MCF 10A (cell line): ENCODE data around the gene RALA. TPM values are rescaled to one million over a fixed set of nuclear protein-coding genes. Genes with fewer than 3 reads are reported as not detected.

Source experiments
- Bru-seq: library from RNA; stranded (reverse); fragments of 400-500 nt; gene quantifications from one replicate; lab custom pipeline; 2021; lab: Mats Ljungman, UMichigan
- BruChase-seq, 2 experiments: library from RNA; stranded (reverse); fragments of 400-500 nt; gene quantifications; one replicate each; lab custom pipeline; 2021; lab: Mats Ljungman, UMichigan
- BruUV-seq: library from RNA; stranded (reverse); fragments of 400-500 nt; replicated peaks from 2 replicates; lab custom pipeline; 2021; lab: Mats Ljungman, UMichigan
- CTCF ChIA-PET: fragments of 300-600 bp; sonication (Branson Sonifier 250); formaldehyde crosslinking; extraction: SDS; loops from one replicate; lab custom pipeline; 2021; ENCODE audit warnings: antibody characterized with exemption, inconsistent platforms; lab: Yijun Ruan, JAX
- POLR2A ChIA-PET: fragments of 300-600, 350-650 bp; sonication (Branson Sonifier 250); formaldehyde crosslinking; extraction: SDS; loops from one replicate; lab custom pipeline; 2020; ENCODE audit warnings: antibody characterized with exemption, inconsistent platforms; lab: Yijun Ruan, JAX
- DNase-seq: peaks from one replicate; pipeline ENCODE4 v3.0.0-alpha.2; 2018; ENCODE audit not compliant: unreplicated experiment
- H3K27ac Mint-ChIP-seq: one replicate; pipeline ENCODE4 v1.8.0; 2022; ENCODE audit warnings: mild to moderate bottlenecking, low read depth, mixed read lengths; ENCODE audit not compliant: unreplicated experiment
- H3K27me3 Mint-ChIP-seq: one replicate; pipeline ENCODE4 v1.8.0; 2022; ENCODE audit warnings: mixed read lengths; ENCODE audit not compliant: insufficient read depth, unreplicated experiment
- H3K36me3 Mint-ChIP-seq: one replicate; pipeline ENCODE4 v1.8.0; 2022; ENCODE audit warnings: mild to moderate bottlenecking, moderate library complexity, mixed read lengths; ENCODE audit not compliant: insufficient read depth, unreplicated experiment
- H3K4me1 Mint-ChIP-seq: one replicate; pipeline ENCODE4 v1.8.0; 2022; ENCODE audit warnings: mixed read lengths; ENCODE audit not compliant: insufficient read depth, unreplicated experiment
- H3K4me3 Mint-ChIP-seq: one replicate; pipeline ENCODE4 v1.8.0; 2022; ENCODE audit warnings: mild to moderate bottlenecking, moderate library complexity, mixed read lengths; ENCODE audit not compliant: unreplicated experiment
- H3K9me3 Mint-ChIP-seq: one replicate; pipeline ENCODE4 v1.8.0; 2022; ENCODE audit warnings: mixed read lengths; ENCODE audit not compliant: unreplicated experiment
- CTCF ChIP-seq: fragments of 200-600 bp; IDR thresholded peaks from one replicate; pipeline ENCODE4 v1.8.0; 2022; ENCODE audit warnings: antibody characterized with exemption, mild to moderate bottlenecking; ENCODE audit not compliant: unreplicated experiment
- intact Hi-C: fragments of 100-400 bp; cut with micrococcal nuclease; formaldehyde crosslinking; loops from 2 replicates; pipeline ENCODE4 v1.14.1; 2022
- long read RNA-seq: library from polyadenylated mRNA; stranded (forward); transcript quantifications from one replicate; pipeline ENCODE4 v2.0.0, GENCODE V29; 2022
- total RNA-seq: library from RNA; stranded (reverse); gene quantifications from 2 replicates; pipeline ENCODE4 v1.2.3, GENCODE V29; 2022

RALA gene
- 34.1 and 42.7 TPM in 2 replicates for total RNA-seq
- Bru-seq, nascent RNA, result percentile 85 among the genes with signal in this experiment
- BruChase-seq, experiment 1, labeled RNA remaining after a 6-hour chase, result percentile 84 among the genes with signal in this experiment
- BruChase-seq, experiment 2, labeled RNA remaining after a 2-hour chase, result percentile 82 among the genes with signal in this experiment
- long read RNA-seq, transcript RALA-205 (3 exons, 705 nt), result minor isoform, 5 of 54 reads
- long read RNA-seq, transcript RALA-201 (5 exons, 2,880 nt), result major isoform, 33 of 54 reads
- long read RNA-seq, partial matches to known transcripts, result 13 of 54 reads
- long read RNA-seq, other reads (novel, unspliced or antisense), result 3 of 54 reads

GRCh38 chr7:39623047-39623731 is at the start of gene RALA:
Gene RALA (plus strand): TSS chr7:39623572. CDS start chr7:39686668, 63,096 bp downstream.
- H3K4me3 Mint-ChIP-seq, result peak within 1 kb of the TSS; percentile 84

GRCh38 chr7:39574673-39575349 is 48.6 kb upstream of the RALA start:
- BruUV-seq, result no TSS peak
- Mint-ChIP-seq H3K27ac (no peak overlapping the region), H3K4me1 (no peaks in the 10 kb centered on the region), H3K9me3 (no peaks in the 10 kb centered on the region), H3K36me3 (peaks cover 22% of the 10 kb centered on the region), H3K27me3 (no peaks in the 10 kb centered on the region), H3K4me3 (no peak overlapping the region)
- POLR2A ChIA-PET, result interaction anchor here (0.5 kb wide), 1 partner anchor 99 kb away, joined by 3 read pairs; no protein-coding TSS in a partner anchor
- TF ChIP-seq CTCF, result no peak
- CTCF ChIA-PET, result interaction anchor here (1.5 kb wide), 1 partner anchor 176 kb away, joined by 4 read pairs; no protein-coding TSS in a partner anchor
- intact Hi-C loops, result no loop called here
- no peak for DNase-seq

More at GRCh38 chr7:39623047-39623731, at the start of gene RALA:
- no peaks in the 10 kb centered on the region for H3K9me3 Mint-ChIP-seq
- no peaks in the 10 kb centered on the region for H3K27me3 Mint-ChIP-seq
- H3K36me3 Mint-ChIP-seq, result peaks cover 12% of the 10 kb centered on the region
- ChIA-PET POLR2A (interaction anchor here (0.6 to 3.6 kb wide), 23 partner anchors 14 to 1394 kb away, joined by 3 to 35 read pairs (median 5); partner anchors contain the start of genes CDK13, MPLKIP, SUGCT and YAE1), CTCF (interaction anchor here (0.6 to 2.8 kb wide), 10 partner anchors 38 to 426 kb away, joined by 3 to 9 read pairs (median 4); no protein-coding TSS in a partner anchor)
- DNase-seq, result peak; percentile 90
- peaks cover 37% of the 10 kb centered on the region for H3K4me1 Mint-ChIP-seq
- no TSS peak for BruUV-seq
- intact Hi-C loops, result loop anchor here (1.0 to 5.0 kb wide), 4 partner anchors 43 to 123 kb away; no protein-coding TSS in a partner anchor
- TF ChIP-seq CTCF, result no peak
- H3K27ac Mint-ChIP-seq, result peak within 1 kb of the TSS; percentile 90

GRCh38 chr7:39577229-39577874 is 46.0 kb upstream of the RALA start:
- POLR2A ChIA-PET, result interaction anchor here (0.6 to 1.4 kb wide), 3 partner anchors 47 to 174 kb away, joined by 3 to 6 read pairs (median 3); no protein-coding TSS in a partner anchor
- H3K27me3 Mint-ChIP-seq, result no peaks in the 10 kb centered on the region
- H3K9me3 Mint-ChIP-seq, result no peaks in the 10 kb centered on the region
- H3K4me3 Mint-ChIP-seq, result no peak overlapping the region
- intact Hi-C loops, result no loop called here
- H3K36me3 Mint-ChIP-seq, result peaks cover 17% of the 10 kb centered on the region
- no peak for TF ChIP-seq CTCF
- no peak overlapping the region for H3K27ac Mint-ChIP-seq
- BruUV-seq, result no TSS peak
- no peak for DNase-seq
- CTCF ChIA-PET, result interaction anchor here (0.6 to 8.0 kb wide), 6 partner anchors 17 to 475 kb away, joined by 3 to 365 read pairs (median 18); no protein-coding TSS in a partner anchor
- peaks cover 12% of the 10 kb centered on the region for H3K4me1 Mint-ChIP-seq
